Tracheal epithelial cell (primary cell): ENCODE results near the gene PCDHGA1. TPM values are rescaled to one million over a fixed set of nuclear protein-coding genes. Genes with fewer than 3 reads are reported as not detected.

Experiments
- total RNA-seq: library from RNA; depleted of rRNA; stranded (reverse); fragments of >200 nt; gene quantifications from 2 replicates; pipeline ENCODE4 v1.2.1, GENCODE V29; 2014

PCDHGA1 gene
- total RNA-seq, 1 donor from 2014 or later: not detected

GRCh38 chr5:141397756-141398551 lies 67.6 kb downstream of the PCDHGA1 start, which contains the start of gene PCDHGB5:
Gene PCDHGB5, plus strand, starts transcription at chr5:141397947. Its CDS starts 181 bp downstream, at chr5:141398128.

DNA sequence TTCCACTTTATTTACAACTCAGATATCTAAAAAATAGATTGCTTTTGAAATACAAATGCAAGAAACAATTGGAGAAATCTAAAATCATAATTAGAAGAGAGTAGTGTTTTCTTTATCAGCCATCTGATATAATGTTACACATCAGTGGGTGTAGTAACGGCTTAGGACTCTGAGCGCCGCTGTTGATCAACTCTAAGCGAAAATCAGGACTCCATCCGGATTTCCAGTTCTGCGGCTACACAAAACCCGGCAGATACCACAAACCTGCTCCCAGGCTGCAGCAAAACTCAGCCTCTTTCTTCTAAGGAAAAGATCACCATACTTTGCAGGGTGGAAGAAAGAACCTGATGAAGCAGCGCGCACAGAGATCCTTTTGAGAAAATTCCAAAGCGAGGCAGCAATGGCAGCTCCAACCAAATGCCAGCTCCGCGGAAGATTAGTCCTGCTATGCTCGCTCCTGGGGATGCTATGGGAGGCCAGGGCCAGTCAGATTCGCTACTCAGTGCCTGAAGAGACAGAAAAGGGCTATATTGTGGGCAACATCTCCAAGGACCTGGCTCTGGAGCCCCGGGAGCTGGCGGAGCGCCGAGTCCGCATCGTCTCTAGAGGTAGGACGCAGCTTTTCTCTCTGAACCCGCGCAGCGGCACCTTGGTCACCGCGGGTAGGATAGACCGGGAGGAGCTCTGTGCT lies 72.4 kb downstream of the PCDHGA1 start, which contains the start of gene PCDHGA9:
Gene PCDHGA9, plus strand, starts transcription at position 226 of the 691 bp plus-strand sequence. Its CDS starts 175 bp downstream, at position 401.

GRCh38 chr5:141407790-141408505 lies 77.6 kb downstream of the PCDHGA1 start, which contains the start of gene PCDHGB6:
Gene PCDHGB6, plus strand, starts transcription at chr5:141408021. Its CDS starts 182 bp downstream, at chr5:141408203.

DNA sequence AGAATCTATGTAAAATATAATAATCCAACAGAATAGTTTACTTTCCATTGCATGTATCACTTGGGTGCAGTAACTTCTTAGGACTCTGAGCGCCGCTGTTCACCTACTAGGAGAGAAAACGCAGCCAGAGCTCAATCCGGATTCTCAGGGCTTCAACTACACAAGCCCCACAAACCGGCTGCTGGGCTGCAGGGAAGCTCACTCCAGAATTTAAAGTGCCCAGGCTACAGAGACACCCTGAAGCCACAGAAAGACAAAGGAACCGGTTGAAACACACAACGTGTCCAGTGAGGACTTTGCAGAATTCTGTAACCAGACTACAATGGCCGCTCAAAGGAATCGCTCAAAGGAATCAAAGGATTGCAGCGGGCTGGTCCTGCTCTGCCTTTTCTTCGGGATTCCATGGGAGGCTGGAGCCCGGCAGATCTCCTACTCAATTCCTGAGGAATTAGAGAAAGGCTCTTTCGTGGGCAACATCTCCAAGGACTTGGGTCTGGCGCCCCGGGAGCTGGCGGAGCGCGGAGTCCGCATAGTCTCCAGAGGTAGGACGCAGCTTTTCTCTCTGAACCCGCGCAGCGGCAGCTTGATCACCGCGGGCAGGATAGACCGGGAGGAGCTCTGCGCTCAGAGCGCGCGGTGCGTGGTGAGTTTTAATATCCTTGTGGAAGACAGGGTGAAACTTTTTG lies 82.7 kb downstream of the PCDHGA1 start, which contains the start of gene PCDHGA10:
Gene PCDHGA10, plus strand, starts transcription at position 134 of the 686 bp plus-strand sequence. Its CDS starts 189 bp downstream, at position 323.

DNA sequence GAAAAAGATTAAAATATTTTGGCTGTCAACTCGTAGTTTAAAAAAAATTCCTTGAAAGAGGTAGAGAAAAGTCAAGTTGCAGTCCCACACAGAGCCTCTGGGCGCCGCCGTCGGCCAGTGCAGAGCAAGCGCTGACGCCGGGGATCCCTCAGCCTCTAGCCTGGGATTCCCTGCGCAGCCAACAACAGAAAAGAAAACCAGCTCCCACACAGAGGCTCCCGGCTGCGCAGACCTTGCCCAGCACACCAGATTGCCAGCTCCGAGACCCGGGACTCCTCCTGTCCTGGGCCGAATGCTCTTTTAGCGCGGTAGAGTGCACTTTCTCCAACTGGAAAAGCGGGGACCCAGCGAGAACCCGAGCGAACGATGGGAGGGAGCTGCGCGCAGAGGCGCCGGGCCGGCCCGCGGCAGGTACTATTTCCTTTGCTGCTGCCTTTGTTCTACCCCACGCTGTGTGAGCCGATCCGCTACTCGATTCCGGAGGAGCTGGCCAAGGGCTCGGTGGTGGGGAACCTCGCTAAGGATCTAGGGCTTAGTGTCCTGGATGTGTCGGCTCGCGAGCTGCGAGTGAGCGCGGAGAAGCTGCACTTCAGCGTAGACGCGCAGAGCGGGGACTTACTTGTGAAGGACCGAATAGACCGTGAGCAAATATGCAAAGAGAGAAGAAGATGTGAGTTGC lies 87.3 kb downstream of the PCDHGA1 start, which contains the start of gene PCDHGB7:
Gene PCDHGB7, plus strand, starts transcription at position 184 of the 679 bp plus-strand sequence. Its CDS starts 183 bp downstream, at position 367.

DNA sequence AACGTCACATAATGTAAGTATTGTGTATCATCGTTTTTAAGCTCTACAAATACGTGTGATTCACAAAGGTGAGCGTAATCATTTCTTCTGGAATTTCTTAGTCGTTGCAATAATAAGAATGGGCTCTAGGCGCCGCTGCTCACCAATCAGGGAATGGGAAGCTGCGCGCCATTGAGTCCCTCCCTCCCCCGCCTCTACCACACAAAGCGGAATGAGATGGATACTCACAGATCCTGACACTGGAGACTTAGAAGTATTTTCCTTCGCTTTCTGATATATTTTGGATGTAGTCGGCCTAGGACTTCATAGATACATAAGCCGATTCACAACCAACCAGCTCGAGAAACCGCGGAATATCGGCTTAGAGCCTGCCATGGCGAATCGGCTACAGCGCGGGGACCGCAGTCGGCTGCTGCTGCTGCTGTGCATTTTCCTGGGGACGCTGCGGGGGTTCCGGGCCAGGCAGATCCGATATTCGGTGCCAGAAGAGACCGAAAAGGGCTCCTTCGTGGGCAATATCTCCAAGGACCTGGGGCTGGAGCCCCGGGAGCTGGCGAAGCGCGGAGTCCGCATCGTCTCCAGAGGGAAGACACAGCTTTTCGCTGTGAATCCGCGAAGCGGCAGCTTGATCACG lies 90.7 kb downstream of the PCDHGA1 start, which contains the start of gene PCDHGA11:
Gene PCDHGA11, plus strand, starts transcription at position 197 of the 634 bp plus-strand sequence. Its CDS starts 177 bp downstream, at position 374.

GRCh38 chr5:141430332-141431113 lies 100.2 kb downstream of the PCDHGA1 start, which contains the start of gene PCDHGA12:
Gene PCDHGA12, plus strand, starts transcription at chr5:141430507. Its CDS starts 253 bp downstream, at chr5:141430760.

DNA sequence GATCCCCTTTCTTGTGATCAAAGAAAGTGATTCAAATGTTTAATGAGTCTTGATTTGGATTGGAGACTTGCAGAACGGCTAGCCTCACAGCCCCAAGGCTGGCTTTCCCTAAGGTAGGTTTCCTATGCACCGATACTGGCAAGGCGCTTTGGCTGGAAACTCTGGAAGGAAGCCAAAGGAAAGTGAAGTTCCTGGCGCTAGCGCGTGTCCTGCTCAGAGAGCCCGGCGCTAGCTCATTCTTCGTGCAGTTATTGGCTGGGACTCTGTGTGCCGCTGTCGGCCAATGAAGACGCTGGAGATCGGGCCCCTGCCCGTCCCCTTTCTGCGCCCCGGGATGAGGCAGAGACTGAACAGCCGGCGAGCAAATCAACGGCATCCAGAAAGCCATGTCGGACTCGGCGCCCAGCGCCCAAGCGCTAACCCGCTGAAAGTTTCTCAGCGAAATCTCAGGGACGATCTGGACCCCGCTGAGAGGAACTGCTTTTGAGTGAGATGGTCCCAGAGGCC lies 145.4 kb downstream of the PCDHGA1 start, which contains the start of gene PCDHGC3:
Gene PCDHGC3, plus strand, starts transcription at position 342 of the 507 bp plus-strand sequence. Its CDS starts 151 bp downstream, at position 493.

GRCh38 chr5:141484641-141485311 lies 154.5 kb downstream of the PCDHGA1 start, which contains the start of gene PCDHGC4:
Gene PCDHGC4, plus strand, starts transcription at chr5:141485030. Its CDS starts 144 bp downstream, at chr5:141485174.

DNA sequence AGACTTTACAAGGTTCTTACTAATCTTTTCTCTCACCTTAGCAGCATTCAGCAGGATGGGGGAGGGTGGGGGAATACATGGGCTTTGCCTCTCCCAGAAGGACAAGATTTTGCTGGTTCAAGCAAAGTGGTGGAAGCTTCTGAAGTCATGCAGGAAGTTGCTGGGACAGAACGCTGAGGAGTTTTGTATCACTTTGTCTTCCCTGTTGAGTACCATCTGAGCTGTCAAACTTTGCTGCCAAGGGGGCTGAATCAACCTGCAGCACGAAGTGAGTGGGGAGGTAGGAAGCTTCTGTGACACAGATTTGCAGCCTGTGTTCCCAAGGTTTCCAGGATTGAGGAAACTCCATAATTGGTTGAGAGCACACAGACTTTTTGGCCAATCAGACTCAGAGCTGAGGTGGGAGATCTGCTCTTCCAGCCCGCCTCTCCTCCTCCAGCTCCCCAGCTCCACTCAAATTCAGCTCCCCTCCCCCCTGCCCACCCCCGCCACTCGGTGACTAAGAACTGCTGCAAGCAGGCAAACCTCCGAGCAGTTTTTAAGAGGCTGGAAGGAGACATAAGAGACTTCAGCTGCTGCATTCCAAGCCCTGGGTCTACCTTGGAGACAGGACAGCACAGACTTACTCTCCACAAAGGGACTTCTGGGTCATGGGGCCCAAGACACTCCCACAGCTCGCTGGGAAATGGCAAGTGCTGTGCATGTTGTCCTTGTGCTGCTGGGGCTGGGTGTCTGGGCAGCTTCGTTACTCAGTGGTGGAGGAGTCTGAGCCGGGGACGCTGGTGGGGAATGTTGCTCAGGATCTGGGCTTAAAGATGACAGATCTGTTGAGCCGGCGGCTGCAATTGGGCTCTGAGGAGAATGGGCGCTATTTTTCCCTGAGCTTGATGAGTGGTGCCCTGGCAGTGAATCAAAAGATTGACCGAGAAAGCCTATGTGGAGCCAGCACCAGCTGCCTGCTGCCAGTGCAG lies 158.6 kb downstream of the PCDHGA1 start, which contains the start of gene PCDHGC5:
Gene PCDHGC5, plus strand, starts transcription at position 491 of the 971 bp plus-strand sequence. Its CDS starts 160 bp downstream, at position 651.

Other genes starting within 250 kb of the PCDHGA1 start
- 0.43 and 1.4 TPM in 2 replicates for gene PCDHB2, start 235.9 kb upstream of the PCDHGA1 start, total RNA-seq
- gene PCDHB3, start 230.0 kb upstream of the PCDHGA1 start, total RNA-seq: 0.21 and 0.48 TPM in 2 replicates
- gene PCDHB4, start 208.7 kb upstream of the PCDHGA1 start, total RNA-seq: under 0.01 TPM in 1 of 2 replicates, not detected in the other
- gene PCDHB5, start 195.3 kb upstream of the PCDHGA1 start, total RNA-seq: 0.24 and 0.64 TPM in 2 replicates
- not detected in 2 replicates for gene PCDHB6, start 180.5 kb upstream of the PCDHGA1 start, total RNA-seq
- gene PCDHB7, start 157.9 kb upstream of the PCDHGA1 start, total RNA-seq: under 0.01 TPM in 1 of 2 replicates, not detected in the other
- under 0.01 TPM in 2 replicates for gene PCDHB8, start 152.7 kb upstream of the PCDHGA1 start, total RNA-seq
- gene PCDHB16, start 148.1 kb upstream of the PCDHGA1 start, total RNA-seq: under 0.01 TPM in 1 of 2 replicates, not detected in the other
- gene PCDHB9, start 143.4 kb upstream of the PCDHGA1 start, total RNA-seq: under 0.01 TPM in 1 of 2 replicates, not detected in the other
- under 0.01 and 0.21 TPM in 2 replicates for gene PCDHB10, start 138.2 kb upstream of the PCDHGA1 start, total RNA-seq
- gene PCDHB11, start 130.9 kb upstream of the PCDHGA1 start, total RNA-seq: 0.24 and 0.43 TPM in 2 replicates
- gene PCDHB12, start 121.8 kb upstream of the PCDHGA1 start, total RNA-seq: under 0.01 TPM in 1 of 2 replicates, not detected in the other
- 0.24 TPM in 1 of 2 replicates, not detected in the other for gene PCDHB13, start 116.6 kb upstream of the PCDHGA1 start, total RNA-seq
- 0.24 and 0.43 TPM in 2 replicates for gene PCDHB14, start 107.2 kb upstream of the PCDHGA1 start, total RNA-seq
- 0.21 and 0.24 TPM in 2 replicates for gene PCDHB15, start 85.1 kb upstream of the PCDHGA1 start, total RNA-seq
- gene SLC25A2, start 26.5 kb upstream of the PCDHGA1 start, total RNA-seq: not detected in 2 replicates
- 30.1 and 32.8 TPM in 2 replicates for gene TAF7, start 9.7 kb upstream of the PCDHGA1 start, total RNA-seq
- gene PCDHGA2, start 8.2 kb downstream of the PCDHGA1 start, total RNA-seq: 0.21 and 0.48 TPM in 2 replicates
- under 0.01 and 0.21 TPM in 2 replicates for gene PCDHGA3, start 13.3 kb downstream of the PCDHGA1 start, total RNA-seq
- 0.21 and 0.24 TPM in 2 replicates for gene PCDHGB1, start 19.6 kb downstream of the PCDHGA1 start, total RNA-seq
- 0.24 TPM in 1 of 2 replicates, not detected in the other for gene PCDHGA4, start 24.5 kb downstream of the PCDHGA1 start, total RNA-seq
- under 0.01 TPM in 1 of 2 replicates, not detected in the other for gene PCDHGB2, start 29.5 kb downstream of the PCDHGA1 start, total RNA-seq
- gene PCDHGA5, start 33.6 kb downstream of the PCDHGA1 start, total RNA-seq: 0.24 TPM in 1 of 2 replicates, not detected in the other
- 0.24 and 0.43 TPM in 2 replicates for gene PCDHGB3, start 39.7 kb downstream of the PCDHGA1 start, total RNA-seq
- under 0.01 and 0.24 TPM in 2 replicates for gene PCDHGA6, start 43.4 kb downstream of the PCDHGA1 start, total RNA-seq
- gene PCDHGA7, start 52.2 kb downstream of the PCDHGA1 start, total RNA-seq: 0.21 and 0.24 TPM in 2 replicates
- 0.64 and 5.3 TPM in 2 replicates for gene PCDHGB4, start 57.2 kb downstream of the PCDHGA1 start, total RNA-seq
- 0.21 and 0.48 TPM in 2 replicates for gene PCDHGA8, start 62.1 kb downstream of the PCDHGA1 start, total RNA-seq
- gene PCDHGB5, start 67.4 kb downstream of the PCDHGA1 start, total RNA-seq: 2.6 and 4.6 TPM in 2 replicates
- 0.72 and 0.85 TPM in 2 replicates for gene PCDHGA9, start 72.3 kb downstream of the PCDHGA1 start, total RNA-seq
- 0.48 and 0.64 TPM in 2 replicates for gene PCDHGB6, start 77.5 kb downstream of the PCDHGA1 start, total RNA-seq
- gene PCDHGA10, start 82.5 kb downstream of the PCDHGA1 start, total RNA-seq: 2.2 and 4.3 TPM in 2 replicates
- 1.1 and 3.4 TPM in 2 replicates for gene PCDHGB7, start 87.2 kb downstream of the PCDHGA1 start, total RNA-seq
- 2.2 and 2.6 TPM in 2 replicates for gene PCDHGA11, start 90.5 kb downstream of the PCDHGA1 start, total RNA-seq
- gene PCDHGA12, start 100.0 kb downstream of the PCDHGA1 start, total RNA-seq: 1.7 and 3.9 TPM in 2 replicates
- gene PCDHGC3, start 145.5 kb downstream of the PCDHGA1 start, total RNA-seq: 20.0 and 20.2 TPM in 2 replicates
- under 0.01 and 0.48 TPM in 2 replicates for gene PCDHGC4, start 154.5 kb downstream of the PCDHGA1 start, total RNA-seq
- gene PCDHGC5, start 158.6 kb downstream of the PCDHGA1 start, total RNA-seq: 0.21 and 1.2 TPM in 2 replicates